BE2C (cell line): ENCODE data around the gene SKOR1.

Experiments
- DNase-seq: peaks from one replicate; pipeline ENCODE4 v3.0.0-alpha.2; 2020
- H3K27me3 ChIP-seq: fragments of 250-450 bp; sonication (Bioruptor Pico); 2 replicates; pipeline ENCODE4 v1.5.1; 2020; ENCODE audit warnings: mild to moderate bottlenecking
- H3K36me3 ChIP-seq: fragments of 250-450 bp; sonication (Bioruptor Pico); 2 replicates; pipeline ENCODE4 v1.5.1; 2020; ENCODE audit warnings: mild to moderate bottlenecking
- H3K4me1 ChIP-seq: fragments of 250-450 bp; sonication (Bioruptor Pico); 2 replicates; pipeline ENCODE4 v1.5.1; 2020
- H3K4me3 ChIP-seq: 2 replicates; pipeline ENCODE4 v1.5.1; 2011; ENCODE audit warnings: low read depth, low read length
- H3K9me3 ChIP-seq: fragments of 250-450 bp; sonication (Bioruptor Pico); 2 replicates; pipeline ENCODE4 v1.5.1; 2020
- TF ChIP-seq, protein P1 (sequence below): IDR thresholded peaks from 2 replicates; pipeline ENCODE4 v1.5.1; 2012; ENCODE audit warnings: mild to moderate bottlenecking, low read depth, low read length

The SKOR1 gene

DNA sequence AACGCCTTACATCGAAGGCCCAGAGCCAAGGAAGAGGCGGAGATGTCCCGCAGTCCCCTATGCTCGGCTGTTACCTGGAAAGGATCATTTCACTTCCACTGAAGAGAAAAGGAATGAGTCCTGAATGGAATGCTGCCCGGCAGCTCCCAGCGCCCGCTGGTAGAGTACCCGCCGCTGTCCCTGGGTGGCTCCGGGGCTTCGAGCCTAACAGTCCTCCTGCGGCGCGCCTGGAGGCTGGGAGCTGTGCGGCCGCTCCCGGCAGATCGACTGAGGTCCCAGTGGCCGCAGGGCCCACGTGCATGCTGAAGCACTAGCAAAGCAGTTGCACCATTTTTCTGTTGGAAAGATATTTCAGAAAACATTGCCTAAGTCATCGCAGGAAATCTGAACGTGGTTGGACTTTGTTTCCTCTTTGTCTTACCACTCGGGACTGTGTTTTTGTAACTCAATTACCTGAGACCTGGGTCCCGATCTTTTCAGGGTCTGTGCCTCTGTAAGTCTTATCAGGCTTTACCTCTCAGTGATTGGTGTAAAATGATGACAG is 13.6 kb downstream of the SKOR1 start:
- Histone ChIP-seq H3K4me1 (no peaks in the 10 kb centered on the region; the same call in 1 of the 2 replicates), H3K9me3 (no peaks in the 10 kb centered on the region), H3K36me3 (no peaks in the 10 kb centered on the region), H3K27me3 (peaks cover 23% of the 10 kb centered on the region), H3K4me3 (peak overlapping the region; percentile 90)
- TF ChIP-seq, protein P1, sequence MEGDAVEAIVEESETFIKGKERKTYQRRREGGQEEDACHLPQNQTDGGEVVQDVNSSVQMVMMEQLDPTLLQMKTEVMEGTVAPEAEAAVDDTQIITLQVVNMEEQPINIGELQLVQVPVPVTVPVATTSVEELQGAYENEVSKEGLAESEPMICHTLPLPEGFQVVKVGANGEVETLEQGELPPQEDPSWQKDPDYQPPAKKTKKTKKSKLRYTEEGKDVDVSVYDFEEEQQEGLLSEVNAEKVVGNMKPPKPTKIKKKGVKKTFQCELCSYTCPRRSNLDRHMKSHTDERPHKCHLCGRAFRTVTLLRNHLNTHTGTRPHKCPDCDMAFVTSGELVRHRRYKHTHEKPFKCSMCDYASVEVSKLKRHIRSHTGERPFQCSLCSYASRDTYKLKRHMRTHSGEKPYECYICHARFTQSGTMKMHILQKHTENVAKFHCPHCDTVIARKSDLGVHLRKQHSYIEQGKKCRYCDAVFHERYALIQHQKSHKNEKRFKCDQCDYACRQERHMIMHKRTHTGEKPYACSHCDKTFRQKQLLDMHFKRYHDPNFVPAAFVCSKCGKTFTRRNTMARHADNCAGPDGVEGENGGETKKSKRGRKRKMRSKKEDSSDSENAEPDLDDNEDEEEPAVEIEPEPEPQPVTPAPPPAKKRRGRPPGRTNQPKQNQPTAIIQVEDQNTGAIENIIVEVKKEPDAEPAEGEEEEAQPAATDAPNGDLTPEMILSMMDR: no peak
- DNase-seq: peak; percentile 83

- peak overlapping the region; percentile 90 for H3K4me3 ChIP-seq
- no peaks in the 10 kb centered on the region; the same call in 1 of the 2 replicates for H3K4me1 ChIP-seq
- peaks cover 17% of the 10 kb centered on the region for H3K27me3 ChIP-seq
- peak; percentile 61 for DNase-seq
- TF ChIP-seq, protein P1: no peak
- no peaks in the 10 kb centered on the region for H3K36me3 ChIP-seq
- no peaks in the 10 kb centered on the region for H3K9me3 ChIP-seq
Measured at GRCh38 chr15:67839499-67839928, 14.2 kb downstream of the SKOR1 start.

GRCh38 chr15:67839929-67840748 is 14.8 kb downstream of the SKOR1 start, which contains the start of gene RNU6-1:
TSS of gene RNU6-1 (minus strand) at chr15:67840045.
- TF ChIP-seq, protein P1: no peak

GRCh38 chr15:67840749-67841512 is 15.6 kb downstream of the SKOR1 start:
- no peaks in the 10 kb centered on the region; the same call in 1 of the 2 replicates for H3K4me1 ChIP-seq
- peak overlapping the region; percentile 90 for H3K4me3 ChIP-seq
- H3K36me3 ChIP-seq: no peaks in the 10 kb centered on the region
- H3K9me3 ChIP-seq: no peaks in the 10 kb centered on the region
- TF ChIP-seq, protein P1: peak; percentile 12; the same call in 1 of the 2 replicates
- peaks cover 3% of the 10 kb centered on the region for H3K27me3 ChIP-seq
- peak; percentile 57 for DNase-seq

More at GRCh38 chr15:67839929-67840748, 14.8 kb downstream of the SKOR1 start, which contains the start of gene RNU6-1:
- no peaks in the 10 kb centered on the region for H3K9me3 ChIP-seq
- no peaks in the 10 kb centered on the region; the same call in 1 of the 2 replicates for H3K4me1 ChIP-seq
- peak within 1 kb of the TSS; percentile 90 for H3K4me3 ChIP-seq
- peaks cover 11% of the 10 kb centered on the region for H3K27me3 ChIP-seq
- H3K36me3 ChIP-seq: no peaks in the 10 kb centered on the region
- DNase-seq: peak; percentile 93

- TF ChIP-seq, protein P1: no peak
- Histone ChIP-seq H3K9me3 (no peaks in the 10 kb centered on the region), H3K36me3 (no peaks in the 10 kb centered on the region), H3K4me1 (no peaks in the 10 kb centered on the region; the same call in 1 of the 2 replicates), H3K27me3 (no peaks in the 10 kb centered on the region), H3K4me3 (peak overlapping the region; percentile 90)
- DNase-seq: no peak
Measured at GRCh38 chr15:67841513-67841762, 16.1 kb downstream of the SKOR1 start.
